Islet of Langerhans (tissue), 1 donor: ENCODE data around the gene RET.

Experiments used
- FAIRE-seq: peaks from one replicate; lab custom pipeline; 2011; peaks lifted over from hg19 to GRCh38; lab: Jason Lieb, UNC

Gene RET

DNA sequence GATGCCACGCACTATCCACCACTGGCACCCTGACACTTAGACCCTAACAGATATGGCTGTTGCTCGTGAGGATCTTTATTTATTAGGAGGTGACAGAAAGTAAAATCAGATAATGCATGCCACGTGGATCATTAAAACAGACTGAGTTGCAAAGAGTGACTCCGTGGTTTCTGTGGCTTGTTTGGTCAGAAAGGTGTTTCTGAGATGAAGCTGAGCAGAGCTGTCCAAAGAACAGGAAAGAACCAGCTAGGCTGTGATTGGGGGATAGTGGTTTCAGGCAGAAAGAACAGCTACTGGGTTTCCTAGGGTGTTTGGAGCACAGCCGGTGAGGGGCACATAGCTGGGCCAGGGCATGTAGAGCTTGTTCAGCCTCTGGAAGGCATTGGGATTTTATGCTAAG lies 95.8 kb downstream of the RET start:
- no peak for FAIRE-seq

DNA sequence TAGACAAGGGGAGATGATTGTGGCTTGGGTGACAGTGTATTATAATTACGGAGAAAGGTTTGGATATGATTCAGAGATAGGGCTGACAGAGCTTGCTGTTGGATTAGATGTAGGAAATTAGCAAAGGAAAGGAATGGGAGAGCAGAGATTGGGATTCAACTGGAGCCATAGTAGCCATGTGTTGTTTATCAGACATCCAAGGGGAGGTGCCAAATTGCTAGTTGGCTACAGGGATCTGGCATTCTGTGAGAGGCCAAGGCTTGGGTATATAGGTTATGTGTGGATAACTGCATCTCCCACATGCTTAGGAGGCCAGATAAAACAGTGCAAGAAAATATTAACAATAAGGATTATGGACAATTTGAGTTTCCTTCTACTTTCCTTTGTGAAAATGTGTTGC lies 96.3 kb downstream of the RET start:
- no peak for FAIRE-seq

DNA sequence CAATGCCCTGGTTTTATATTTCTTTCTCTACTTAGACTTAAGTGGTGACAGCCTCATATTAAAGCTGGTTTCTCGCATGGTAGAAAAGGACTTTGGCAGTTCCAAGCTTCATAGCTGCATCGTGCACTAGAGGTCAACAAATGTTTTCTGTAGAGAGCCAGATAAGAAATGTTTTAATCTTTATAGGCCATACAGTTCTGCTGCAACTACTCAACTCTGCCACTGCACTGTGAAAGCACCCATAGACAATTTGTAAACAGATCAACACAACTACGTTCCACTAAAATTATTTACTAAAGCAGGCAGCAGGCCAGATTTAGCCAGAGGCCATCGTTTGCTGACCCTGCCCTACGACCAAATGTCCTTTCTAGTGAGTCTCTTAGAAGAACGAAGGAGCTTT lies 98.1 kb downstream of the RET start:
- no peak for FAIRE-seq

DNA sequence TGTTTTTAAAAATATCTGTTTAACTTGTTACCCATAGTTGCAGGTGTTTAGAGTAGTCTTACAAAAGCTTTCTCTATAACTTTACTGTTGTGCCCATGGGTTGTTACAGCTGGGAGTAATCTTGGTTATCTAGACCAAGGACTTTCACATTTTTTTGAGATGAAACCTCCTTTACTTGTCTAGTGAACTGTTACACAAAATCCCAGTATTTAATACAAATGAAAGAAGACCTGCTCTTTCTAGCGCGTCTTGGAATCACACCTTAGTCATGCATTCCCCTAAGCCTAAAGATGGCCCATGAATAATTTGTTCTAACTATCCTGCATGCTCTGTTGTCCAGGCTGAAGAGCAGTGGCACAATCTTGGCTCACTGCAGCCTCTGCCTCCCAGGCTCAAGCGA lies 99.4 kb downstream of the RET start:
- FAIRE-seq: no peak

DNA sequence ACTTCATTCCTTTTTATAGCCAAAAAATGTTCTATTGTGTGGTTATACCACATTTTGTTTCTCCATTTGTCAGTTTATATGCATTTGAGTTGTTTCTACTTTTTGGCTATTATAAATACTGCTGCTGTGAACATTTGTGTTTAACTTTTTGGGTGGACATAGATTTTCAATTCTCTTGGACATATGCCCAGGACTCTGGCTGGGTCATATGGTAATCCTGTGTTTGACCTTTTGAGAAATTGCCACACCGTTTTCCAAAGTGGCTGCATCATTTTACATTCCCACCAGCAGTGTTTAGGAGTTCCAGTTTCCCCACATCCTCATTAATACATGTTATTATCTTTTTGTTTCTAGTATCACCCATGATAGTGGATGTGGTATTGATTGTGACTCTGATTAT lies 100.7 kb downstream of the RET start:
- no peak for FAIRE-seq
